Placental pericyte (primary cell): ENCODE data around the gene DENND6A. TPM values are rescaled to one million over a fixed set of nuclear protein-coding genes. Genes with fewer than 3 reads are reported as not detected.

Source experiments
- small RNA-seq: library from RNA; depleted of rRNA; stranded (forward); fragments of <200 nt; gene quantifications from one replicate; pipeline ENCODE3, GENCODE V24; 2012; ENCODE audit warnings: low replicate concordance
- total RNA-seq: library from RNA; depleted of rRNA; stranded (reverse); fragments of >200 nt; gene quantifications from 2 replicates; pipeline ENCODE4 v1.2.3, GENCODE V29; 2012

The DENND6A gene, protein sequence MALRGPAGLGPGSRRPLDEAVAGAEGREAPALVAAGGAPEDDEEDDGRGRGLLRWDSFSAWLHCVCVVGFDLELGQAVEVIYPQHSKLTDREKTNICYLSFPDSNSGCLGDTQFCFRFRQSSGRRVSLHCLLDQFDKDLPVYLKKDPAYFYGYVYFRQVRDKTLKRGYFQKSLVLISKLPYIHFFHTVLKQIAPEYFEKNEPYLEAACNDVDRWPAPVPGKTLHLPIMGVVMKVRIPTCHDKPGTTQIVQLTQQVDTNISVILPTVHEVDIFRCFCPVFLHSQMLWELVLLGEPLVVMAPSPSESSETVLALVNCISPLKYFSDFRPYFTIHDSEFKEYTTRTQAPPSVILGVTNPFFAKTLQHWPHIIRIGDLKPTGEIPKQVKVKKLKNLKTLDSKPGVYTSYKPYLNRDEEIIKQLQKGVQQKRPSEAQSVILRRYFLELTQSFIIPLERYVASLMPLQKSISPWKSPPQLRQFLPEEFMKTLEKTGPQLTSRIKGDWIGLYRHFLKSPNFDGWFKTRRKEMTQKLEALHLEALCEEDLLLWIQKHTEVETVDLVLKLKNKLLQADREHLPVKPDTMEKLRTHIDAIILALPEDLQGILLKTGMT
- total RNA-seq = 11.6 and 25.9 TPM in 2 replicates

DNA sequence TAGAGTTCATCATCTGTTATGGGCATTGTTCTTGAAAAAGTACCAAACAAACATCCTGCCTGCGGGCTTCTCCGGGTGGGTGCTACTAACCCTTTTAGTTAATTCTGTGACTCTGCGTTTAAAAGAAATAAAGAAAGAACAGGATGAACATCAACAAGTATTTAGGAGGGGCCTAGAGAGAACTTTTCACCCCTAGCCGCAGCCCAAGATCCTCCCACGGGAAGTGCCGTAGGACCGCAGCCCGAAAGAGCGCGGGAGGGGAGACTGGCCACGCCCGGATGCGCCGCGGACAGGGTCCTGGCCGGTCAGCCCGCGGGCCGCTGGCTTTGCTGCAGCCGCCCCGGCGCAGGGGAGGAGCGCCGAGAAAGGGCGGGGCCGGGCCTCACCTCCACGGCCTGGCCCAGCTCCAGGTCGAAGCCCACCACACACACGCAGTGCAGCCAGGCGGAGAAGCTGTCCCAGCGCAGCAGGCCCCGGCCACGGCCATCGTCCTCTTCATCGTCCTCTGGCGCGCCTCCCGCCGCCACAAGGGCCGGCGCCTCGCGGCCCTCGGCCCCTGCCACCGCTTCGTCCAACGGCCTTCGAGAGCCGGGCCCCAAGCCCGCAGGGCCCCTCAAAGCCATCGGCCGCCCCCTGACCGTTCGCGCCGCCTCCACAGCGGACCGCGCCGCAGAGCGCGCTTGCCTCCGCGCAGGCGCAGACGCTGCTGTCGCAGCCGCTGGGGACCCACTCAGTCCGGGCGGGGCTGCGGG is at the start of gene DENND6A:
DENND6A (minus strand) TSS at position 682 of the 752 bp plus-strand sequence; CDS start at position 623, 59 bp downstream.

DNA sequence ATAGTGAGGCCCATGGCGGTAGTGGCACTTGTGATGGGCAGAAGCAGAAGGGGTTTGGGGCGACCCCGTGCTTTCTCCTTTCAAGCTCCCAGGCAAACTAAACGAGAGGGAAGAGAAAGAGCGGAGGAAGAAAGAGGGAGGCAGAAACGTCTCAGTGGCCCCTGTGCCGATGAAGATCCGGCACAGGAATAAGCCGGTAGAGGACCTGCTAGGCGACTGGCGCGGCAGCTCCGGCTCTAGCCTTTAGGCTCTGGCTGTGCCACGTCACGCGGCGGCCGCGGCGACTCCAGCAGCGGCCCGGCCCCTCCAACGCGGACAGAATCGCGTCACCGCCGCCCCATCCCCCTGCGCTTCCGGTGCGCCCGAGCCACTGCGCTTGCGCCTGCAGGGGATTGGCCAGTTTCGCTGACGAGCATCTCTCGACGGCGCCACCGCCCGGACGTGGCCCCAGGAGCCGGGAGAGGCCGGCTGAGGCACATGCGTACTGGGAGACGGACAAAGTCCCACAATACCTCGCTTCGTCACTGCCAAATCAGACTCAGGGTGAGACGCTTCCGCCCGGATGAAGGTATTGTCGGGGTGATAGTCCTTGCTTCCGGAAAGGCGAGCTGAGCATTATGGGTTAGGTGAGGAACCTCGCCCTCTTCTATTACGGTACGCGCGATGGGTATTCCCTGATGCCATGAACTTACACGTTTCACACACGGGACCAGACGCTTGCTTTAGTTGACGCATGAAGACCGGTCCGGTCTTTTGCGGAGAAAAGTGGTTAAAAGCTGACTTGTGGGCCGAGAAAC is 95.6 kb downstream of the DENND6A start, which contains the start of gene ARF4:
ARF4 (minus strand) TSS at position 218 of the 797 bp plus-strand sequence; CDS start at position 14, 204 bp downstream.

Small RNAs within 50 kb of the gene (small RNA-seq; reads per million reads assigned to genes)
- not detected for gene RNU6ATAC26P

Other genes starting within 250 kb of the DENND6A start
- gene DNAH12, start 148.7 kb downstream of the DENND6A start, total RNA-seq = 0.14 and 0.22 TPM in 2 replicates
- gene PDE12, start 136.8 kb downstream of the DENND6A start, total RNA-seq = 17.3 and 51.5 TPM in 2 replicates
- 374 and 428 TPM in 2 replicates for gene ARF4, start 95.7 kb downstream of the DENND6A start, total RNA-seq
- 41.1 and 64.7 TPM in 2 replicates for gene SLMAP, start 63.2 kb upstream of the DENND6A start, total RNA-seq